Activated T-cell treated with anti-CD3 and anti-CD28 coated beads, Interleukin-2, amount 50 U/mL, for 4 hours (primary cell): Measurements from ENCODE around the gene GRK6. TPM values are rescaled to one million over a fixed set of nuclear protein-coding genes. Genes with fewer than 3 reads are reported as not detected.
"Not testable (repeated sequence)": the region's sequence is repeated elsewhere in the genome, so short reads cannot be mapped to it uniquely, and the experiment has no call there.

ENCODE experiments used
- ATAC-seq, 2 donors: fragments of 200-7000 bp; cut with Tn5 transposase; one replicate each; pipeline ENCODE4 v1.10.0; 2021
- DNase-seq: peaks from one replicate; pipeline ENCODE4 v3.0.0-alpha.2; 2020
- H3K27me3 Mint-ChIP-seq: one replicate; pipeline ENCODE4 v1.8.0; 2021; ENCODE audit warnings: low read depth, mixed read lengths
- H3K36me3 Mint-ChIP-seq: one replicate; pipeline ENCODE4 v1.8.0; 2022; ENCODE audit warnings: mixed read lengths; ENCODE audit not compliant: insufficient read depth
- H3K4me1 Mint-ChIP-seq: one replicate; pipeline ENCODE4 v1.8.0; 2021; ENCODE audit warnings: low read depth, mixed read lengths
- H3K4me3 Mint-ChIP-seq: one replicate; pipeline ENCODE4 v1.8.0; 2021; ENCODE audit warnings: mild to moderate bottlenecking, moderate library complexity, mixed read lengths
- H3K9me3 Mint-ChIP-seq: one replicate; pipeline ENCODE4 v1.8.0; 2021; ENCODE audit warnings: mixed read lengths
- total RNA-seq, 3 donors: library from RNA; stranded (reverse); gene quantifications; one replicate each; pipeline ENCODE4 v1.2.1, GENCODE V29; 2021

The GRK6 gene
- total RNA-seq, 3 donors from 2014 or later, result 140 to 163 (median 158) TPM

- Mint-ChIP-seq H3K9me3 (no peaks in the 10 kb centered on the region), H3K36me3 (no peaks in the 10 kb centered on the region), H3K27me3 (no peaks in the 10 kb centered on the region), H3K4me1 (peaks cover 28% of the 10 kb centered on the region), H3K4me3 (peak overlapping the region; percentile 26)
- no peak for ATAC-seq
- no peak for DNase-seq
Measured at GRCh38 chr5:177405312-177405711, 21.2 kb upstream of the GRK6 start.

GRCh38 chr5:177405805-177406204 lies 20.7 kb upstream of the GRK6 start:
- no peak for ATAC-seq
- no peak overlapping the region for H3K4me3 Mint-ChIP-seq

GRCh38 chr5:177409043-177409801 lies 17.3 kb upstream of the GRK6 start, which contains the start of gene F12:
Gene F12, minus strand, starts transcription at chr5:177409564. Its CDS starts 37 bp downstream, at chr5:177409527.
- ATAC-seq (no peak), DNase-seq (no peak)
- H3K27me3 Mint-ChIP-seq, result no peaks in the 10 kb centered on the region
- peak within 1 kb of the TSS; percentile 11 for H3K4me3 Mint-ChIP-seq
- H3K4me1 Mint-ChIP-seq, result peaks cover 44% of the 10 kb centered on the region
- H3K9me3 Mint-ChIP-seq, result no peaks in the 10 kb centered on the region
- no peaks in the 10 kb centered on the region for H3K36me3 Mint-ChIP-seq

More at GRCh38 chr5:177405805-177406204, 20.7 kb upstream of the GRK6 start:
- Mint-ChIP-seq H3K4me1 (peaks cover 33% of the 10 kb centered on the region), H3K27me3 (no peaks in the 10 kb centered on the region), H3K9me3 (no peaks in the 10 kb centered on the region), H3K36me3 (no peaks in the 10 kb centered on the region)
- DNase-seq, result no peak

GRCh38 chr5:177410575-177410974 lies 15.9 kb upstream of the GRK6 start:
- H3K4me1 Mint-ChIP-seq, result peaks cover 41% of the 10 kb centered on the region

GRCh38 chr5:177412603-177413233 lies 13.8 kb upstream of the GRK6 start:
- Mint-ChIP-seq H3K27me3 (no peaks in the 10 kb centered on the region), H3K4me1 (peaks cover 43% of the 10 kb centered on the region), H3K36me3 (no peaks in the 10 kb centered on the region), H3K9me3 (no peaks in the 10 kb centered on the region), H3K4me3 (peak overlapping the region; percentile 46)
- ATAC-seq (peak; percentile 73 to 78), DNase-seq (no peak)

More at GRCh38 chr5:177410575-177410974, 15.9 kb upstream of the GRK6 start:
- Mint-ChIP-seq H3K4me3 (peak overlapping the region; percentile 11), H3K36me3 (no peaks in the 10 kb centered on the region), H3K9me3 (no peaks in the 10 kb centered on the region), H3K27me3 (no peaks in the 10 kb centered on the region)
- DNase-seq (no peak), ATAC-seq (no peak)

GRCh38 chr5:177414481-177414880 lies 12.0 kb upstream of the GRK6 start:
- DNase-seq (no peak), ATAC-seq (no peak)
- Mint-ChIP-seq H3K27me3 (no peaks in the 10 kb centered on the region), H3K36me3 (no peaks in the 10 kb centered on the region), H3K4me3 (no peak overlapping the region), H3K9me3 (no peaks in the 10 kb centered on the region), H3K4me1 (peaks cover 42% of the 10 kb centered on the region)

GRCh38 chr5:177417081-177417480 lies 9.4 kb upstream of the GRK6 start:
- ATAC-seq, H3K9me3 Mint-ChIP-seq, DNase-seq, H3K27me3 Mint-ChIP-seq, H3K36me3 Mint-ChIP-seq, H3K4me3 Mint-ChIP-seq: not testable (repeated sequence)
- H3K4me1 Mint-ChIP-seq, result peaks cover 30% of the 10 kb centered on the region

GRCh38 chr5:177419046-177419445 lies 7.4 kb upstream of the GRK6 start:
- Mint-ChIP-seq H3K9me3 (no peaks in the 10 kb centered on the region), H3K4me1 (peaks cover 13% of the 10 kb centered on the region), H3K4me3 (no peak overlapping the region), H3K36me3 (no peaks in the 10 kb centered on the region), H3K27me3 (no peaks in the 10 kb centered on the region)
- DNase-seq (no peak), ATAC-seq (no peak)

- not testable (repeated sequence) for H3K9me3 Mint-ChIP-seq, H3K36me3 Mint-ChIP-seq, ATAC-seq, H3K4me3 Mint-ChIP-seq, DNase-seq, H3K27me3 Mint-ChIP-seq
- peaks cover 14% of the 10 kb centered on the region for H3K4me1 Mint-ChIP-seq
Measured at GRCh38 chr5:177420472-177420871, 6.0 kb upstream of the GRK6 start.

- H3K9me3 Mint-ChIP-seq, result no peaks in the 10 kb centered on the region
- H3K27me3 Mint-ChIP-seq, result no peaks in the 10 kb centered on the region
- no peak for DNase-seq
- H3K4me1 Mint-ChIP-seq, result peaks cover 18% of the 10 kb centered on the region
- H3K4me3 Mint-ChIP-seq, result no peak overlapping the region
- ATAC-seq, result no peak
- H3K36me3 Mint-ChIP-seq, result no peaks in the 10 kb centered on the region
Measured at GRCh38 chr5:177421062-177421798, 5.2 kb upstream of the GRK6 start.

GRCh38 chr5:177423671-177424070 lies 2.8 kb upstream of the GRK6 start:
- Mint-ChIP-seq H3K27me3 (no peaks in the 10 kb centered on the region), H3K9me3 (no peaks in the 10 kb centered on the region), H3K4me3 (no peak overlapping the region), H3K36me3 (no peaks in the 10 kb centered on the region), H3K4me1 (peaks cover 24% of the 10 kb centered on the region)
- ATAC-seq (no peak), DNase-seq (no peak)

GRCh38 chr5:177425196-177425800 lies 1.2 kb upstream of the GRK6 start:
- Mint-ChIP-seq H3K9me3 (no peaks in the 10 kb centered on the region), H3K27me3 (no peaks in the 10 kb centered on the region), H3K4me3 (peak overlapping the region; percentile 90), H3K4me1 (peaks cover 40% of the 10 kb centered on the region), H3K36me3 (peaks cover 5% of the 10 kb centered on the region)
- ATAC-seq (no peak), DNase-seq (no peak)

GRCh38 chr5:177425801-177426565 lies 493 bp upstream of the GRK6 start:
- Mint-ChIP-seq H3K9me3 (no peaks in the 10 kb centered on the region), H3K27me3 (no peaks in the 10 kb centered on the region), H3K36me3 (peaks cover 9% of the 10 kb centered on the region), H3K4me1 (peaks cover 47% of the 10 kb centered on the region), H3K4me3 (peak overlapping the region; percentile 90)
- ATAC-seq (peak; percentile 82), DNase-seq (peak; percentile 99)
